Gastrocnemius medialis (tissue), 4 donors: ENCODE results near the gene HDAC7. TPM values are rescaled to one million over a fixed set of nuclear protein-coding genes. Genes with fewer than 3 reads are reported as not detected.
A peak's percentile ranks its signal among the peaks of the same experiment; 100 is the strongest.

Source experiments
- ATAC-seq, 2 donors: fragments of 150-250 bp; one replicate each; pipeline ENCODE4 v1.9.1; 2016
- DNase-seq, 2 donors: peaks; one replicate each; pipeline ENCODE4 v3.0.0-alpha.2; 2019
- H3K27ac ChIP-seq, 4 donors: fragments of 200-600 bp; sonication (generic); 1 replicate in 1 of 4; 2 replicates in 3 of 4; pipeline ENCODE4 v1.5.1; 2016 to 2018; ENCODE audit warnings: mild to moderate bottlenecking in 2 of 4, moderate library complexity in 1 of 4
- H3K27me3 ChIP-seq, 3 donors: fragments of 200-600 bp; sonication (generic) in 2 of 3; 1 replicate in 1 of 3; 2 replicates in 2 of 3; pipeline versions ENCODE4 v1.5.1 to v1.6.0; 2016 to 2019; ENCODE audit warnings: mild to moderate bottlenecking in 1 of 3, moderate library complexity in 1 of 3
- H3K36me3 ChIP-seq, 2 donors: fragments of 200-600 bp; sonication (generic) in 1 of 2; one replicate each; pipeline ENCODE4 v1.5.1; 2017 to 2018
- H3K4me1 ChIP-seq, 2 donors: fragments of 200-600 bp; sonication (generic) in 1 of 2; one replicate each; pipeline ENCODE4 v1.5.1; 2016 to 2017; ENCODE audit warnings: mild to moderate bottlenecking in 2 of 2
- H3K4me3 ChIP-seq, 4 donors: fragments of 200-600 bp; sonication (generic) in 3 of 4; 1 replicate in 1 of 4; 2 replicates in 3 of 4; pipeline ENCODE4 v1.5.1; 2016 to 2019; ENCODE audit warnings: mild to moderate bottlenecking in 2 of 4
- H3K9me3 ChIP-seq, 3 donors: fragments of 200-600 bp; sonication (generic) in 2 of 3; 1 replicate in 1 of 3; 2 replicates in 2 of 3; pipeline ENCODE4 v1.5.1; 2016 to 2019
- POLR2A ChIP-seq, 2 donors: fragments of 450-650 bp; IDR thresholded peaks; one replicate each; pipeline ENCODE4 v1.6.1; 2017; ENCODE audit warnings: antibody characterized with exemption in 2 of 2, mild to moderate bottlenecking in 2 of 2, moderate library complexity in 2 of 2
- in situ Hi-C, 4 donors: fragments of 200-750 bp; cut with MboI; loops; one replicate each; pipeline versions ENCODE4 v1.15.0 to v1.8.0; 2017; ENCODE audit warnings: low sequenced_read_pairs in 4 of 4
- intact Hi-C: fragments of 100-400 bp; cut with DNase I; formaldehyde crosslinking; loops from one replicate; pipeline ENCODE4 v1.15.1; 2023; ENCODE audit warnings: low total_unique reads
- total RNA-seq, 4 donors: library from RNA; depleted of rRNA; stranded (reverse); fragments of >200 nt; gene quantifications; one replicate each; pipeline versions ENCODE4 v1.1.0 to v1.2.3, GENCODE V29; 2016
- TF ChIP-seq, protein P1 (sequence below), 5 experiments: fragments of 450-650 bp in 3 of 5; fragments of 200-600 bp in 2 of 5; sonication (generic) in 2 of 5; IDR thresholded peaks in 4 of 5; conservative IDR thresholded peaks in 1 of 5; 1 replicate in 4 of 5; 2 replicates in 1 of 5; pipeline ENCODE4 v1.5.1; 2016 to 2019; ENCODE audit warnings: antibody characterized with exemption in 5 of 5, mild to moderate bottlenecking in 3 of 5, moderate library complexity in 3 of 5

HDAC7 gene
- total RNA-seq, 4 donors from 2014 or later = 12.2 to 27.1 (median 17.0) TPM

DNA sequence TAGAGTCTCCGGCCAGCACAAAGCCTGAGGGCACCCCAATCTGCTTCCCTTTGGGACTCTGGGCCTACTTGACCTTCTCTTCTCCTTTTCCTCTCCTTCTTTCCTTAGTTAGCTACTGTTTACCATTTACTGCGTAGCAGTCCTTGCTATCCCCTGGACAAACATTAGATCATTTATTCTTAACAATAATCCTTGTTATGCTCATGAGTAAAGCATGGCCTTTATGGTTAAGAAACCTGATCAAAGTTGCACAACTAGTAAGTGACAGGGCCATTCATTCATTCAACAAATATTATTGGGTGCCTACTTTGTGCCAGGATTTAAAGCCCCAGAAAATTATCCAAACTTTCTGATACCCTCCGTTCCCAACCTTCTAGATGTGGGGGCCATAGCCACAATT is 3.2 kb upstream of the HDAC7 start:
- peaks cover 50 to 62% of the 10 kb centered on the region in 2 donors for H3K4me1 ChIP-seq
- in situ Hi-C loops (no loop called here), intact Hi-C loops (no loop called here)
- H3K9me3 ChIP-seq = no peaks in the 10 kb centered on the region
- DNase-seq = no peak
- no peaks in the 10 kb centered on the region for H3K27me3 ChIP-seq
- ATAC-seq = no peak
- H3K4me3 ChIP-seq = no peak overlapping the region
- H3K27ac ChIP-seq = peak overlapping the region; percentile 85 to 94 (median 92)
- no peaks in the 10 kb centered on the region for H3K36me3 ChIP-seq
- TF ChIP-seq POLR2A (IDR thresholded peaks at IDR 0.05) = no peak
- TF ChIP-seq, protein P1, sequence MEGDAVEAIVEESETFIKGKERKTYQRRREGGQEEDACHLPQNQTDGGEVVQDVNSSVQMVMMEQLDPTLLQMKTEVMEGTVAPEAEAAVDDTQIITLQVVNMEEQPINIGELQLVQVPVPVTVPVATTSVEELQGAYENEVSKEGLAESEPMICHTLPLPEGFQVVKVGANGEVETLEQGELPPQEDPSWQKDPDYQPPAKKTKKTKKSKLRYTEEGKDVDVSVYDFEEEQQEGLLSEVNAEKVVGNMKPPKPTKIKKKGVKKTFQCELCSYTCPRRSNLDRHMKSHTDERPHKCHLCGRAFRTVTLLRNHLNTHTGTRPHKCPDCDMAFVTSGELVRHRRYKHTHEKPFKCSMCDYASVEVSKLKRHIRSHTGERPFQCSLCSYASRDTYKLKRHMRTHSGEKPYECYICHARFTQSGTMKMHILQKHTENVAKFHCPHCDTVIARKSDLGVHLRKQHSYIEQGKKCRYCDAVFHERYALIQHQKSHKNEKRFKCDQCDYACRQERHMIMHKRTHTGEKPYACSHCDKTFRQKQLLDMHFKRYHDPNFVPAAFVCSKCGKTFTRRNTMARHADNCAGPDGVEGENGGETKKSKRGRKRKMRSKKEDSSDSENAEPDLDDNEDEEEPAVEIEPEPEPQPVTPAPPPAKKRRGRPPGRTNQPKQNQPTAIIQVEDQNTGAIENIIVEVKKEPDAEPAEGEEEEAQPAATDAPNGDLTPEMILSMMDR (IDR thresholded peaks at IDR 0.05 in 4 of 5, conservative IDR thresholded peaks at IDR 0.05 in 1 of 5) = no peak

DNA sequence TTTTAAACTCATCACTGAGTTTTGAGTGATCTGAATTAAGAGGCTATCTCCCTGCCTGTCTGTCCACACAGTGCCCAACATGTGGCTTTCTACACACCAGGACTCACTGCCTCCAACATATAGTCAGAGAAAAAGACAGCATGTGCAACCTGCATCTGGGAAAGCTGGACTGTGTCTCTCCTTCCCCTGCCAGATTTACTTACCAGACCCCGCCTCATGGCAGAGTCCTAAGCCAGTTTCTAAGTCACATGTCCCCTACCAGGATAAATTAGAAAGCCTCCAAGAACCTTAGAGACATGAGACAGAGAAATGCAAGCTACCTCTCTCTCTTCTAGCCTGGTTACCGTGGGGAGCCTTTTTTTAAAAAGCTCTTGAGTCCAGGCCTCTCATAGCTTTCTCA is 2.7 kb upstream of the HDAC7 start:
- TF ChIP-seq POLR2A (IDR thresholded peaks at IDR 0.05) = no peak
- TF ChIP-seq, protein P1 (IDR thresholded peaks at IDR 0.05 in 4 of 5, conservative IDR thresholded peaks at IDR 0.05 in 1 of 5) = no peak
- peaks cover 50 to 65% of the 10 kb centered on the region in 2 donors for H3K4me1 ChIP-seq
- H3K27ac ChIP-seq = peak overlapping the region; percentile 85 to 94 (median 92)
- in situ Hi-C loops = no loop called here
- no peaks in the 10 kb centered on the region for H3K27me3 ChIP-seq
- no peaks in the 10 kb centered on the region for H3K9me3 ChIP-seq
- ATAC-seq = no peak
- no peak for DNase-seq
- H3K36me3 ChIP-seq = no peaks in the 10 kb centered on the region
- intact Hi-C loops = no loop called here
- H3K4me3 ChIP-seq = no peak overlapping the region

DNA sequence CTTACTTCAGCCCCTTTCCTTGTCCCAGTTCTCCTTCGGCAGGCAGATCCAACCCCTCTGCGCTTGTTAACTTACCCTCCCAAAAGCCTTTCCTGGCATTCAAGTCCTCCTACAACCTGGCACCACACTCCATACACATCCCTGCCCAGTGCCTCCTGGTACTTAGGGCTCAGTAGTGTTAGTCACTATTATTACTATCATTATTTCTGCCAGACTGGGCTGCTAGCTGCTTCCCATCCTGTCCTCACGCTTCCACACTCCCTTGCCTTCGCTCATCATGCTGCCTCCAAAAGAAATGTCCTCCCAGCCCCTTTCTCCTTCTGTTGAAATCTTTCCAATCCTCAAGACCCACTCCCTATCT is 1.6 kb upstream of the HDAC7 start:
- Histone ChIP-seq H3K4me1 (peaks cover 57 to 72% of the 10 kb centered on the region in 2 donors), H3K36me3 (no peaks in the 10 kb centered on the region), H3K4me3 (no peak overlapping the region), H3K27ac (peak overlapping the region; percentile 85 to 94 (median 92)), H3K27me3 (no peaks in the 10 kb centered on the region), H3K9me3 (no peaks in the 10 kb centered on the region)
- ATAC-seq (no peak), DNase-seq (no peak)
- TF ChIP-seq, protein P1 (IDR thresholded peaks at IDR 0.05 in 4 of 5, conservative IDR thresholded peaks at IDR 0.05 in 1 of 5) = no peak
- TF ChIP-seq POLR2A (IDR thresholded peaks at IDR 0.05) = no peak
- intact Hi-C loops = no loop called here
- in situ Hi-C loops = no loop called here

DNA sequence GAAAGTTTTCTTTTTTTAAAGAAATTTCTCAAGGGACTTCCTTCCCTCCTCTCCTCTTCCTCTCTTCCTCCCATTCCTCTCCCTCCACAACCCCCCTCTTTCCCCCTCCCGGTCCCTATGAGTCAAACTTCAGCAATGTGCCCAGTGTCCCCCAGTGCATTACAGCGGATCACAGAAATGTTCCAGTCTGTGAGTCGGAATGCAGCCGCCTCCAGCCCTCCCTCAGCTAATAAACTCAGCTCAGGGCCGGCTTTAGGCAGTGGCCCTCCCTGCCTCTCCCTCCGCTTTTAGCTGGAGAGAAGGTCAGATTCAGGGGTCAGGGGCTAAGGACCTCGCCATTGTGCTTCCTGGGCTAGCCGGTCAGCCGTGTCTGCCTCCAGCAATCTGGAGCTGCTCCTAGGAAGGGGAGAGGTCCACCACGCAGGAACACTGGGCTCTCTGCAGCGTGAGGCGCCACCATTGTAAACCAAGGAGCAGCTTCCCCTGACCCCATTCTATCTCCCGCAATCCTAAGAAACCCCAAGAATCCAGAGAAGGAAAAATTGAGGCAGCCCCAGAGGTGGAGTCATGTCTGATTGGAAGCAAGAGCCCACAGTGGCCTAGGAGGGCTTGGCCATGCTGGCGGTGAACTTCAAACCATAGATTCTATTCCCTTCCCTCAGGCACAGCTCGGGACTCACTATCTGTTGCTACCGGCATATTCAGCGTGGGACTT is 1.1 kb upstream of the HDAC7 start:
- intact Hi-C loops (no loop called here), in situ Hi-C loops (no loop called here)
- H3K4me1 ChIP-seq = peaks cover 57 to 75% of the 10 kb centered on the region in 2 donors
- H3K27ac ChIP-seq = peak overlapping the region; percentile 85 to 94 (median 92)
- ATAC-seq = peak; percentile 51 to 53
- peak overlapping the region; percentile 56 to 89 (median 76) for H3K4me3 ChIP-seq
- H3K27me3 ChIP-seq = no peaks in the 10 kb centered on the region
- DNase-seq = peak; percentile 77 to 83
- peak; percentile 24 to 44 for TF ChIP-seq POLR2A (IDR thresholded peaks at IDR 0.05)
- TF ChIP-seq, protein P1 (IDR thresholded peaks at IDR 0.05 in 4 of 5, conservative IDR thresholded peaks at IDR 0.05 in 1 of 5) = no peak
- no peaks in the 10 kb centered on the region for H3K36me3 ChIP-seq
- no peaks in the 10 kb centered on the region for H3K9me3 ChIP-seq
